KBM-7 (cell line): ENCODE data around the gene ZNF829.

Experiments
- DNase-seq: peaks from one replicate; pipeline ENCODE4 v3.0.0-alpha.2; 2015
- in situ Hi-C: fragments of 300-500 bp; cut with MboI; formaldehyde crosslinking; loops from 2 replicates; pipeline ENCODE4 v1.14.3; 2020; ENCODE audit warnings: low sequenced_read_pairs, low pct_unique_long_range_greater_than_20kb, mixed read lengths

ZNF829 gene

DNA sequence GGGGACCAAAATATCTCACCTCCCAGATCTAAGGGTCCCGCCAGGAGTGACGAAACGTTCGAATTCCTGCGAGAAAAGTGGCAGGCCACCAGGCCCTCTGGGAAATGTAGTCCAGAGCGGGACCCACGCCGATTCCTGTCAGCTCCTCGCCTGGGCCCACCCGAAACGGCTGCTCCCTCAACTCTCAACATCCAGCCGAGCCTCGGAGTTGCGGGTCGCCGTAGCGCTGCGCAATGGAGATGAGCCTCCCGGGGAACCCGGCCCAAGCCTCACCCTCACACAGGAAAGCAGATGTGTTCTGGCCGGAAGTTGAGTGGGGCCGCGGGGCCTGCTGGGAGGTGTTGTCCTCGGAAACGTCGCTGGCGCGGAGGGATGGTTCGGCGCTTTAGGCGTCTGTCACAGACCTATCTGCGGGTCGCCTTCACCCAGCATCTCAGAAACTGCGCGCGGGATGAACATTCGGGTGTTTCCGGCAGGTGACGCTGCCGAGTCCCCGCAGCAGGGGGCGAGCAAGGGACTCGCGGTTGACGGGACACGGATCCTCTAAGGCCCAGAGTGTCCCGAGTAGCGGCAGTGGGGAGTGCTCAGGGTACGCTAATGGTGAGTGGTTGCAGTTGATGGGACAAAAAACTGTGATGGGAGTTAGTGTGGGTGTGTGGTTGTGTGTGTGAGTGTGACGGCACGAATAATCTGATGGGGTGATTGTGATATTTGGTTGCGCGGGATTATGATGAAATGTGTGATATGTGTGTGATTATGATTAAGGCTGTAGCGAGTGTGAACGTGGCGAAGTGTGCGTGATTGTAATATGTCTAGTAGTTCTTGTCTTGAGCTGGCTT, at the start of gene ZNF829, which contains the start of gene ZNF568:
Gene ZNF829 (minus strand): TSS at position 300 of the 839 bp plus-strand sequence. CDS start 1,124 bp downstream, outside the sequence.
Gene ZNF568 (plus strand): TSS at position 341 of the 839 bp plus-strand sequence. CDS start 6,439 bp downstream, outside the sequence.
- DNase-seq, result no peak
- in situ Hi-C loops, result no loop called here

DNA sequence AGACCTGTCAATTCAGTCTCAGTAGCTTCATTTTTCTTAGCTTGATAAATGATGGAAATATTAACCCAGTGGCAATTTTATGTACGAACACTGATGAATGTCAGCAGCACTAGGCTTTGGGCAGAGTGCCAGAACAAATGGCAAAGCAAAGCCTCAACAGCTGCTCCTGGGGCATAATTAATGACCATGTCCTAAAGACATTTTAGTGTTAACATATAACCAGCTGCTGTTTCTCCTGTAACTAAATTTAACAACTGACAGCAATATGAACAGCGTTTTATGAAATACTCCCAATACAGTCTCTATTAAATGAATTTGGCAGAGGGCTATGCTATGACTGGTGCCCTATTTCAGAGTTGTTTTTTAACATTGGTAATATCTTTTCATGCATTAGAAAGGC, 47.2 kb upstream of the ZNF829 start:
- in situ Hi-C loops, result no loop called here

DNA sequence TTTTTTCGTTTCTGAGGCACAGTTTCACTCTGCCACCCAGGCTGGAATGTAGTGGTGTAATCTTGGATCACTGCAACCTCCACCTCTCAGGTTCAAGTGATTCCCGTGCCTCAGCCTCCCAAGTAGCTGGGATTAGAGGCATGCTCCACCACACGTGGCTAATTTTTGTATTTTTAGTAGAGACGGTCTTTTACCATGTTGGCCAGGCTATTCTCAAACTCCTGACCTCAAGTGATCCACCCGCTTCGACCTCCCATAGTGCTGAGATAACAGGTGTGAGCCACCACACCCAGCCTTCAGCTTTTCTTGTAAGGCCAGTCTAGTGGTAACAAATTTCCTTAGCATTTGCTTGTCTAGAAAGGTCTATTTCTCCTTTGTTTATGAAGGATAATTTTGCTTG, 46.3 kb upstream of the ZNF829 start:
- in situ Hi-C loops, result no loop called here
- no peak for DNase-seq

More for the DNA sequence above, 47.2 kb upstream of the ZNF829 start:
- no peak for DNase-seq

DNA sequence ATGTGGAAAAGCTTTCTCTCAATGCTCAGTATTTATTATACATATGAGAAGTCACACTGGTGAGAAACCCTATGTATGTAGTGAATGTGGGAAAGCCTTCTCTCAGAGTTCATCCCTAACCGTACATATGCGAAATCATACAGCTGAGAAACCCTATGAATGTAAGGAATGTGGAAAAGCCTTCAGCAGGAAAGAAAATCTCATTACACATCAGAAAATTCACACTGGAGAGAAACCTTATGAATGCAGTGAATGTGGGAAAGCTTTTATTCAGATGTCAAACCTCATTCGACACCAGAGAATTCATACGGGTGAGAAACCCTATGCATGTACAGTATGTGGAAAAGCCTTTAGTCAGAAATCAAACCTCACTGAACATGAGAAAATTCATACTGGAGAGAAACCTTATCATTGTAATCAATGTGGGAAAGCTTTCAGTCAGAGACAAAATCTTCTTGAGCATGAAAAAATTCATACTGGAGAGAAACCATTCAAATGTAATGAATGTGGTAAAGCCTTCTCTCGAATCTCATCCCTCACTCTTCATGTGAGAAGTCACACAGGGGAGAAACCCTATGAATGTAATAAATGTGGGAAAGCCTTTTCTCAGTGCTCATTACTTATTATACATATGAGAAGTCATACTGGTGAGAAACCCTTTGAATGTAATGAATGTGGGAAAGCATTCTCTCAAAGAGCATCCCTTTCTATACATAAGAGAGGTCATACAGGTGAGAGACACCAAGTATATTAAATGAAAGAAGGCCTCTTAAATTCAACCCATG, 34.4 kb upstream of the ZNF829 start:
- peak; percentile 4 for DNase-seq
- in situ Hi-C loops, result no loop called here

DNA sequence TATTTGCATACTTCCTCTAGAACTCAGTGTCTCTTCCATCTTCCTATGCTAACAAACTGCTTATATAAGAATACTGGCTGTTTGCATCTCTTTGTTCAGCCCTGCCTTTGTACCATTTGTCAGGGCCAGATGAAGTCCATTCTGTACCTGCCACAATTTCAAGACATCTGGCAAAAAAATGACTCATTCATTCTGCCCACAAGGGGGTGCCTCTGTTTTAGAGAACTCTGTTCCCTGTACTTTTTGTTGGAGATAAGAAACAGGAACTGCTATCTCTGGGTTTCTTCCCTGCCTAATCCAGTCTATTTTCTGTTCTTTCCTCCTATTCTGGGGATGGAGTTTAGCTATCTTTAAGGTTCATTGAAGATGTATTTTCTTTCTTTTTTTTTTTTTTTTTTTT, 23.1 kb upstream of the ZNF829 start:
- peak; percentile 49 for DNase-seq
- in situ Hi-C loops, result no loop called here

DNA sequence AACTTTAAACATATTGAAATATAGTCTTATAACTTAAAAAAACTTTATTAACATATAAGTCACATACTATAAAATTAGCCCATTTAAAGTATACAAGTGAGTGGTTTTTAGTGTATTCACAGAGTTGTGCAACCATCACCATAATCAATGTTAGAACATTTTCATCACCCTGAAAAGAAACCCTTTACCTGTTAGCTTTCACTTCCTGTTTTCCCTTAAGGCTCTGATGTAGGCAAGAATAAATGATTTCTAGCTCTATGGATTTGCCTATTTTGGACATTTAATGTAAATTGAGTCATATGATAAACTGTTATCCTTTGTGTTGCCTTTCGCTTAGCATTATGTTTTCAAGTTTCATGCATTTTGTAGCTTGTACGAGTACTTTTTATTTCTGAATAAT, 15.6 kb upstream of the ZNF829 start:
- in situ Hi-C loops, result no loop called here
- no peak for DNase-seq

GRCh38 chr19:36918090-36918489, 2.0 kb upstream of the ZNF829 start:
- no peak for DNase-seq
- in situ Hi-C loops, result no loop called here

DNA sequence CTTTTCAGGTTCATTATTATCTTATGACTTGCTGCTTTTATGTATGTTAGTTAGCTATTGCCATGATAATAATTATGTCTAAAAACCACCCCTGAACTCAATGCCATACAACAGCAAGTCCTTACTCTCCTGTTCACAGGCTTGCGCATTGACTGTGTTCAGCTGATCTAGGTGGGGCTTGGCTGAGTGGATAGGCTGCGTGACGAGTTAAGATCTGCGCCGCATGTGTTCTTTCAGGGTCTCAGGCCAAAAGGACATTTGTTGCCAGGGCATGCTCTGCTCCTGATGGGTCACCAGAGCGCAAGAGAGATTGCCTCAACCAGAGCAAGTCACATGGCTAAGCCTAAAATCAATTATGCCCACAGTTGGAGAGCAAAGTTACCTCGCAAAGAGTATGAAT, 900 bp upstream of the ZNF829 start:
- no peak for DNase-seq
- in situ Hi-C loops, result no loop called here

- in situ Hi-C loops, result no loop called here
- DNase-seq, result no peak
Measured at GRCh38 chr19:36898422-36898821, 17.7 kb downstream of the ZNF829 start.

DNA sequence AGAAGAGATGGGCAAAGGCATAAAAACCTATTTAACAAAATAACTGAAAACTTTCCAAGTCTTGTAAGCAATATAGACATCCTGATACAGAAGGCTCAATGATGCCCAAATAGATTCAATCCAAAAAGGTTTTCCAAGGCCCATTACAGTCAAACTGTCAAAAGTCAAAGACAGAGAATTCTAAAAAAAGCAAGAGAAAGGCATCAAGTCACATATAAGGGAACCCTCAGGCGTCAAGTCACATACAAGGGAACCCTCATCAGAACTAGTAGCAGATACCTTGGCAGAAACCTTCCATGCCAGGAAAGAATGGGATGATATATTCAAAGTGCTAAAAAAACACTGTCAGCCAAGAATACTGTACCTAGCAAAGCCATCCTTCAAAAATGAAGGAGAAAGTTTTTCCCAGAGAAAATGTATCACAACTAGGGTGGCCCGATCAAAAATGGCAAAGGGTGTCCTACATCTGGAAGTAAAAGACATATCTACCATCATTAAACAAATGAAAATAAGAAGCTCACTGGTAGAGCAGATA, 21.2 kb downstream of the ZNF829 start:
- no peak for DNase-seq
- in situ Hi-C loops, result no loop called here

DNA sequence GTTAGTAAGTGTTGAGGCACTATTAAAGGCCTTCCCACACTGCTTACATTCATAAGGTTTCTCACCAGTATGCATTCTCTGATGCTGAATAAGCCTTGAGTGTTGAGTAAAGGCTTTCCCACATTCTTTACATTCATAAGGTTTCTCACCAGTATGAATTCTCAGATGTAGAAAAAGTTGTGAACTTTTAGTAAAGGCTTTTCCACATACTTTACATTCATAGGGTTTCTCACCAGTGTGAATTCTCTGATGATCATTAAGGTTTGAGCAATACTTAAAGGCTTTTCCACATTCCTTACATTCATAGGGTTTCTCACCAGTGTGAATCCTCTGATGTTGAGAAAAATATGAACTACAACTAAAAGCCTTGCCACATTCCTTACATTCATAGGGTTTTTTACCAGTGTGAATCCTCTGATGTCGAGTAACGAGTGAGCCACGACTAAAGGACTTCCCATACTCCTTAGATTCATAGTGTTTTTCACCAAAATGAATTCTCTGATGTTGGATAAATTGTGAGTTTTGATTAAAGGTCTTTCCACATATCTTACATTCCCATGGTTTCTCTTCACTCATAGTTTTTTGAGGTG, 24.2 kb downstream of the ZNF829 start:
- in situ Hi-C loops, result no loop called here
- no peak for DNase-seq

- peak; percentile 12 for DNase-seq
Measured at GRCh38 chr19:36876993-36877938, 38.8 kb downstream of the ZNF829 start.

GRCh38 chr19:36851898-36852297, 64.2 kb downstream of the ZNF829 start:
- in situ Hi-C loops, result no loop called here
- no peak for DNase-seq

More at GRCh38 chr19:36876993-36877938, 38.8 kb downstream of the ZNF829 start:
- in situ Hi-C loops, result no loop called here

- in situ Hi-C loops, result no loop called here
- DNase-seq, result peak; percentile 94
Measured at GRCh38 chr19:36850559-36851442, 65.3 kb downstream of the ZNF829 start, which contains the start of gene ZNF345. Gene ZNF345 (plus strand): TSS chr19:36850876. CDS start chr19:36876831, 25,955 bp downstream.

- peak; percentile 92 for DNase-seq
- in situ Hi-C loops, result no loop called here
Measured at GRCh38 chr19:36849701-36850558, 66.2 kb downstream of the ZNF829 start.

- in situ Hi-C loops, result no loop called here
Measured at GRCh38 chr19:36847968-36848367, 68.1 kb downstream of the ZNF829 start.

More at GRCh38 chr19:36847968-36848367, 68.1 kb downstream of the ZNF829 start:
- DNase-seq, result no peak
